Measurements from ENCODE around the gene ARCN1. TPM values are rescaled to one million over a fixed set of nuclear protein-coding genes. Genes with fewer than 3 reads are reported as not detected.

Gene ARCN1
- total and polyA plus RNA-seq, 2 of the 4 experiments (the other 2 are of a cell fraction) = 148 to 212 TPM

DNA sequence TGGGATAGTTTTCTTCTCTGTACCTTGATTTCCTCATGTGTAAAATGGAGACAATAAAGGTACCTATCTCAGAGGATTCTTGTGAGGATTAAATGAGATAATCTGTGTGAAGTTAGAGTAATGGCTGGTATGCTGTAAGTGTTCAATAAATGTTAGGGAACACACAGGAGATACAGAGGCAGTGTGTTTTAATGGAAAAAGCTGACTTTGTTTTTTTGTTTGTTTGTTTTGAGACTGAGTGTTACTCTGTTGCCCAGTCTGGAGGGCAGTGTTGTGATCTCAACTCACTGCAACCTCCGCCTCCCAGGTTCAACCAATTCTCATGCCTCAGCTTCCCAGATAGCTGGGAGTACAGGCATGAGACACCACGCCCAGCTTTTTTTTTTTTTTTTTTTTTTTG is 2.5 kb upstream of the ARCN1 start:
- Histone ChIP-seq H2AK9ac (replicated peaks; ENCODE audit: low read depth, low read length, poor library complexity) (no peak overlapping the region), H3K4me2 (ENCODE audit: low read depth, low read length) (no peak overlapping the region), H3K14ac (replicated peaks; ENCODE audit: low read depth, low read length) (no peak overlapping the region), H3K27ac (ENCODE audit: insufficient read depth, low read length) (no peak overlapping the region), H3K79me1 (ENCODE audit: low read depth in 1 of 2, low read length in 2 of 2) (peaks cover 9 to 17% of the 10 kb centered on the region in 2 experiments), H2BK5ac (ENCODE audit: low read depth, low read length, poor library complexity, severe bottlenecking) (no peak overlapping the region), H4K20me1 (ENCODE audit: insufficient read depth, low read length) (peaks cover 20% of the 10 kb centered on the region), H3K56ac (ENCODE audit: extremely low read depth, insufficient read depth, low read length) (no peak overlapping the region), H3K36me3 (ENCODE audit: control insufficient read depth, insufficient read depth, low read length) (no peaks in the 10 kb centered on the region), H3K18ac (ENCODE audit: low read depth, low read length) (no peak overlapping the region), H3K4ac (ENCODE audit: low read depth, low read length) (no peak overlapping the region), H3K9me1 (ENCODE audit: insufficient read depth, low read length) (peaks cover 3% of the 10 kb centered on the region; the same call in 1 of the 2 replicates), H3K23ac (ENCODE audit: low read depth, low read length) (no peak overlapping the region), H2AFZ (replicated peaks; ENCODE audit: low read length, poor library complexity) (no peak overlapping the region), H3K4me1 (ENCODE audit: control insufficient read depth, insufficient read depth, low read length) (peaks cover 3% of the 10 kb centered on the region), H2BK20ac (ENCODE audit: low read depth, low read length) (no peak overlapping the region), H3K9me3 (ENCODE audit: control insufficient read depth, insufficient read depth, low read length) (no peaks in the 10 kb centered on the region), H3K27me3 (ENCODE audit: control insufficient read depth, insufficient read depth, low read length) (no peaks in the 10 kb centered on the region), H4K91ac (ENCODE audit: insufficient read depth, low read depth, low read length) (no peak overlapping the region), H3K9ac (ENCODE audit: low read depth, low read length) (no peak overlapping the region), H2BK15ac (ENCODE audit: low read depth, low read length) (no peak overlapping the region), H2AK5ac (ENCODE audit: low read depth, low read length) (no peak overlapping the region), H2BK120ac (ENCODE audit: low read depth, low read length) (no peak overlapping the region), H4K8ac (ENCODE audit: low read depth in 2 of 2, low read length in 2 of 2) (no peak overlapping the region), H4K5ac (ENCODE audit: low read depth, low read length) (no peak overlapping the region), H3K4me3 (ENCODE audit: insufficient read depth, low read depth, low read length) (no peak overlapping the region)
- no CpG with 5 or more reads among the region's 2 CpGs for WGBS, 2 experiments (ENCODE audit: extremely low coverage in 2 of 2, insufficient read length in 1 of 2)
- in situ Hi-C loops (cut with MboI; ENCODE audit: low sequenced_read_pairs) (no loop called here), intact Hi-C loops (cut with micrococcal nuclease) (loop anchor here (5.0 kb wide), 3 partner anchors 372 to 1797 kb away; partner anchors contain the start of gene BUD13), dilution Hi-C loops (cut with HindIII; ENCODE audit: low sequenced_read_pairs, unreplicated experiment) (no loop called here)
- ATAC-seq (ENCODE audit: low read depth) (no peak), DNase-seq (no peak)
- BruUV-seq (replicated peaks) = no TSS peak
- TF ChIP-seq RCOR1 (IDR thresholded peaks at IDR 0.05; ENCODE audit: insufficient replicate concordance, low read length) (no peak), BHLHE40 (IDR thresholded peaks at IDR 0.05; ENCODE audit: low read depth, low read length) (no peak), ELK1 (IDR thresholded peaks at IDR 0.05; ENCODE audit: borderline replicate concordance, low read depth, low read length) (no peak), CTCF (conservative IDR thresholded peaks at IDR 0.05; ENCODE audit: low read depth, low read length) (no peak), SMC3 (IDR thresholded peaks at IDR 0.05; ENCODE audit: low read depth, low read length) (no peak), CEBPB (IDR thresholded peaks at IDR 0.05; ENCODE audit: low read depth, low read length) (no peak), NFE2L2 (IDR thresholded peaks at IDR 0.05; ENCODE audit: low read depth, low read length) (no peak), MAFK (IDR thresholded peaks at IDR 0.05; ENCODE audit: low read depth, low read length) (no peak), RFX5 (IDR thresholded peaks at IDR 0.05; ENCODE audit: low read depth, low read length) (no peak), USF2 (IDR thresholded peaks at IDR 0.05; ENCODE audit: low read depth, low read length) (no peak), POLR2A (IDR thresholded peaks at IDR 0.05; ENCODE audit: low read depth, low read length) (no peak), MAZ (IDR thresholded peaks at IDR 0.05; ENCODE audit: borderline replicate concordance, low read depth, low read length) (no peak), CHD1 (IDR thresholded peaks at IDR 0.05; ENCODE audit: low read depth, low read length) (no peak)
- ChIA-PET POLR2A (ENCODE audit: unreplicated experiment) (interaction anchor here (0.6 kb wide), 1 partner anchor 37 kb away, joined by 4 read pairs; the partner anchor contains the start of gene PHLDB1), CTCF (interaction anchor here (0.6 kb wide), 1 partner anchor 25 kb away, joined by 3 read pairs; no protein-coding TSS in a partner anchor)

Data from IMR-90 (cell line).